GM19238 (cell line): ENCODE data around the gene IRX5.

Experiments used
- DNase-seq: peaks from one replicate; pipeline ENCODE4 v3.0.0; 2011; ENCODE audit warnings: low spot score; ENCODE audit not compliant: insufficient read length

Gene IRX5

GRCh38 chr16:54930869-54931119 lies 129 bp downstream of the IRX5 start:
- no peak for DNase-seq

GRCh38 chr16:54931120-54932014 lies 702 bp downstream of the IRX5 start:
- no peak for DNase-seq

DNA sequence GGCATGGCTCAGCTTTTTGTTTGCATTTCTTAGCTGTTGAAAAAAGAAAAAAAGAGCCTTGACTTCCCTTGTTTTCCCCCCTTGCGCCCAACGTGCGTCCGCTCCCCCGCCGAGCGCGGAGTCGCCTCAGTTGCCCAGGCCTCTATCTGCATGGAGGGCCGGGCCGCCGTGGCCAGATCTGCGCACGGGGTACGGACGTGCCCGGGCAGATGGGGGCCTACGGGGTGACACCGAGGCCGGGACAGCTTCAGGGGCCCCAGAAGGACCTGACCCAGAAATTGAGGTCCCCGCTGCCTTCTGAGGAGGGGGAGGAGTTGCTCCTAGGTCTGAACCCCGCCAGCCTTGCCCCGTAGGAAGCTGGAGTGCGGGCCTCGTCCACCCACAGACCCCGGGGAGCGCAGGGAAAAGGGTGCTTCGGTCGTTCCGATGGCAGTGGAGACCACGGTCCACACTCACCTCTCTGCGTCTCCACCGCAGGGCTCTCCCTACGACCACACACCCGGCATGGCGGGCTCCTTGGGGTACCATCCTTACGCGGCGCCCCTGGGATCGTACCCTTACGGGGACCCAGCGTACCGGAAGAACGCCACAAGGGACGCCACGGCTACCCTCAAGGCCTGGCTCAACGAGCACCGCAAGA lies 1.5 kb downstream of the IRX5 start:
- no peak for DNase-seq

GRCh38 chr16:54932737-54933254 lies 2.1 kb downstream of the IRX5 start:
- DNase-seq, result no peak

DNA sequence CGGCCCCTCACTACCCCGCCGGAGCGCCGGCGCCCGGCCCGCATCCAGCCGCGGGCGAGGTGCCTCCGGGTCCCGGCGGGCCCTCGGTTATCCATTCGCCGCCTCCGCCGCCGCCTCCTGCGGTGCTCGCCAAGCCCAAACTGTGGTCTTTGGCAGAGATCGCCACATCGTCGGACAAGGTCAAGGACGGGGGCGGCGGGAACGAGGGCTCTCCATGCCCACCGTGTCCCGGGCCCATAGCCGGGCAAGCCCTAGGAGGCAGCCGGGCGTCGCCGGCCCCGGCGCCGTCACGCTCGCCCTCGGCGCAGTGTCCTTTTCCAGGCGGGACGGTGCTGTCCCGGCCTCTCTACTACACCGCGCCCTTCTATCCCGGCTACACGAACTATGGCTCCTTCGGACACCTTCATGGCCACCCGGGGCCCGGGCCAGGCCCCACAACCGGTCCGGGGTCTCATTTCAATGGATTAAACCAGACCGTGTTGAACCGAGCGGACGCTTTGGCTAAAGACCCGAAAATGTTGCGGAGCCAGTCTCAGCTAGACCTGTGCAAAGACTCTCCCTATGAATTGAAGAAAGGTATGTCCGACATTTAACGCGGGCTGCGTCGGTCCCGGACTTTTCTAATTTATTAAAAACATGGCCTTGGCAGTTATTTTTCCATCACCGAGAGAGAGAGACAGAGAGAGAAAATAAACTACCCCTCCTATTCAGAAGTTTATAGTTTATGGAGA lies 2.8 kb downstream of the IRX5 start:
- DNase-seq, result no peak

DNA sequence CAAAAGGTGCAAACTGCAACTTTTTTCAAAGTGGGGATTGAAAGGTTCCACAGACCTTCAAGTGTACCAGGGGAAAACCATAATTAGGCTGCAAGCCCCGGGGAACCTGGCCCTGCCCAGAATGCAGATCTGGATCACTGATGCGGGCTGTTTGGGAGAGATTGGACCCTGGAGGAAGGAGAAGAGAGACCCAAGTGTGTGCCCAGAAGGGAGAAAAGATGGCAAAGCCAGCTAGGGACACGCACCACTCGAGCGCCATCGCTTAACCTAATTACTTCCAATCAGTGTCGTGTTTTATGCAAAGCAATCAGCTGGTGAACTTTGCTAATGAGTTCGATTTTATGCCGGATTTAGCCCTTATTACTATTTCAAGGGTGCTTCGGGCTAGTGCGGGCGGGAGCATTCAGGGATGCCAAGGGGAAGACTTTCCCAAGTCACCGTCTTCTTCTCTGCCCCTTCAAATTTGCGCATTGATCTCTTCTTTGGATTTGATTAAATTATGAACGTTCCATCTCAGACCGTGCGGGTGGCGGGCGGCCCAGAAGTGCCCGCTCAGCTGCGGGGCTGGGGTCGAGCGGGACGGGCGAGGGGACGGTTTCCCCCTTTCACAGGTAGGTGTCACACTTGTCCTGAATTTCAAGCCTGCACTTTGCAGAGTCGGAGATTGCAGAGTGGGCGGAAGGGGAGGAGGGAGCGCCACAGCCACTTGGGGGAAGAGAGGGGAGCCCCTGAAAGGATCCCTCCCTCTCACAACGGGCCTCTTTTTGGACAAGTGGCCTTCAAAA lies 4.0 kb downstream of the IRX5 start:
- DNase-seq, result no peak

GRCh38 chr16:54935266-54935968 lies 4.8 kb downstream of the IRX5 start:
- no peak for DNase-seq

DNA sequence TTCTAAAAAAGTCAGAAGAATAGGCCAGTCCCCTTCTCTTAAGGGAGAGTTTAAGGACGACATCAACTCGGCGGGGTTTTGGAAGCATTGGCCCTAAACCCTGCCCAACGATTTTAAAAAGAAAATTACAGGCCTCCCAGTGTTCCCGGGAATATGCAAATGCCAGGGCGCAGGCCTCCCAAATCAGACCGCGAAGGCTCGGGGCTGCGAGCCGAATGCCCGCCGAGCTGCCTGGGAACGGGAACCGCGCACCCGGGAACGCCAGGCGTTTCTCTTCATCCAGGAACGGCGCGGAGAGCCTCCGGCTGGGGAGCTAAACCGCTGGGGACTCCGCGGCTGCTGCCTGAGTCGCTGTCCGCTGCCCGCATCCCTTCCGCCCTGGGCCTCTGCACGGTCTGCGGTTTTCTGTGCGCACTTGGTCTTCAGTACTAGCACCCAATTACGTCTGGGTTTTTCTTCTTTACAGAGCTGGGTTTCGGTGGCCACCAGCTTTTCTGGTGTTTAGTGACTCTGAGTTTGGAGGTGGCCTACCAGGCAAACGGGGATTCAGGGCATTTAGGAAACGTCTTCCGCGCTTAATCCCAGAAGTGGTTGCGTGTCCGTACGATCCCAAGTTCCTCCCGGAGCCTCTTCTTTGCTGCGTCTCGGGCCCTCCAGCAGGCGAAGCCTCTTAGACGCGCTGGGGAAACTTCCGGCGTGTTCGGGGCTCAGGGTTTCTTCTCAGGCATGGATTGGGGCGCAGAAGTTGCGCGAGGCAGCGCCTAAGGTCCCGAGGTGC lies 5.7 kb downstream of the IRX5 start:
- DNase-seq, result no peak

- DNase-seq, result no peak
Observed at GRCh38 chr16:54936979-54937670, 6.5 kb downstream of the IRX5 start.

- DNase-seq, result no peak
Observed at GRCh38 chr16:54937671-54938211, 7.1 kb downstream of the IRX5 start.

- no peak for DNase-seq
Observed at GRCh38 chr16:54938212-54939028, 7.8 kb downstream of the IRX5 start.

GRCh38 chr16:54939029-54939346 lies 8.3 kb downstream of the IRX5 start:
- no peak for DNase-seq

GRCh38 chr16:54939510-54940278 lies 9.0 kb downstream of the IRX5 start:
- DNase-seq, result no peak

- DNase-seq, result no peak
Observed at GRCh38 chr16:54940279-54940604, 9.6 kb downstream of the IRX5 start.

DNA sequence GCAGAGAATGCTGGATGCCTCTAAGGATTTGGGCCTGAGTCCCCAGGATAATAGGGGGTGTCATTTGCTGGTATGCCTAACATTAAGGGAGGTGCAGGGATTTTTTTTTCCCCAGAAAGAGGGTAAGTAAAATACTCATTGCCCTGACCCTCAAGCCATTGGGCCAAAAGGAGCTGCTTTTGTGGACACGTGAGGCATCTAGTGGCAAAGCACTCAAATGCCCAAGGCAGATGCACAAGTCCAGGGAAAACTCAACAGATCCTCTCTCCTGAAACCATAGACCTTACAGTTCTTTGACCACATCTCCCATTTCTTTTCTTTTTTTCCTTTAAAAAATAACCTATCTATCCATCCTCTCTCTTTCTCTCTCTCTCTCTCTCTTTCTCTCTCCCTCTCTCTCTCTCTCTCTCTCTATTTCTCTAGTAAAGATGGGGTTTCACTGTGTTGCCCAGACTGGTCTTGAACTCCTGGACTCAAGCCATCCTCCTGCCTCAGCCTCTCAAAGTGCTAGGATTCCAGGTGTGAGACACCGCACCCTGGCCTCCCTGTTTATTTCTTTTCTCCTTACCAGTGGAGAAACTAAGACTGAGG lies 11.8 kb downstream of the IRX5 start:
- DNase-seq, result no peak

GRCh38 chr16:54944002-54944401 lies 13.3 kb downstream of the IRX5 start:
- DNase-seq, result no peak

DNA sequence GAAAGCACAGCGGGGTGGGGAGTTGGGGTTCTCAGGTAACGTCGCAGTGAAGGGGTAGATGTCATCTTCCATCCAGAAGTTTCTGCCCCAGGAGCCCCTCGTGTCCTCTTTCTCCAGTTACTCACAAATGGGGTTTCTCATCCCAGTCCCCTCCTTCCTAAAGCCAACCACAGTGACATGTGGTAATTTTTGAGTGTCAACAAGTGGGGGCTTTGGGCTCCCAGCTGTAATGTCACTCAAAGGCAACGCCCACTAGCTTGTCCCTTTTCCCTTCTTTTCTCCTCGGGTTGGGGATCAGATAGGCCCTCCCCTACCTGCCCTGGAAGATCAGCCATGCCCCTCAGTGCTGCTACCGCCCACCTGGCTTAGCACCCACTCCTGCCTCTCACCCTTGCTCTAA lies 14.4 kb downstream of the IRX5 start:
- no peak for DNase-seq

DNA sequence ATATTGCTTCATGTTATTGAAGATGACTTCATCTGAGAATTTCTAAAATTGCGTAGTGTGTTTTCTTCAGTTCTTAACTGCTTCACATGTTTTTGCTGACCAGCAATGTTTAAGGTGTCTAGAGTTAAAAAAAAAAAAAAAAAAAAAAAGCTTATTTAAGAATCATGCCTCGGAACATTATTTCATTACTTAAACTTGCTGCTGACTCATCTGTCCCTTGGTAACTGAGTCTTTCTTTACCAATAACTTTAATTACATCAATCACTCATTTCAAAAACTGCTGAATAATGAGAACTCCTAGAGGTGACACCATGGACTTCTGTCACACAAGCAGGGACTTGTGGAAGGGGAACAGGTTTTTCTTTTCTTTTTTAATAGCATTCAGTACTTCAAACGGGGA lies 16.2 kb downstream of the IRX5 start:
- no peak for DNase-seq
